ENCODE results near the gene CLEC10A.

DNA sequence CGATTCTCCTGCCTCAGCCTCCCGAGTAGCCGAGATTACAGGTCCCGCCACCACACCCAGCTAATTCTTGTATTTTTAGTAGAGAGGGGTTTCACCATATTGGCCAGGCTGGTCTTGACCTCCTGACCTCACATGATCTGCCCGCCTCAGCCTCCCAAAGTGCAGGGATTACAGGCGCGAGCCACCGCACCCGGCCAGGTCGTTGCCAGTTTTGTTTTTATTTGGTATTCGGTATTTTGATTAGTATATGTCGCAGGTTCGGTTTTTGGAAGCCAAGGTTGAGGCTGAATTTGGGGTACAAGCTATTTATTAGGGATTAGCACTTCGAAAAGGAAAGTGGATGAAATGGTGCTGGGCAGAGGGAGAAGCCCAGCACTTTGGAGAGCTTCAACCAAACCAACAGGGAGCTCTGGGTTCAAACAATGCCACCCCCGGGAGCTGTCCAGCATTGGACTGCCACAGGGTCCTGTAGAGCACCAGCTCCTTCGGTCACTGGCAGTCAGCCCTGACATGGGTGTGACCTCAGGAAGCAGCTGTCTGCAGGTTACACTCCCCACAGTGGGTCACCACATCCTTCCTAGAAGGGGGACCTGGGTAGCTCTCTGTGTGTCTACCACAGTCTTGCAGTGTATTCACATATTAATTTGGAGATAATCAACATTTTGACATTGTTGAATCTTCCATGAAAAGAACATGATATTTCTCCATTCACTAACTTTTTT lies 1.5 kb upstream of the CLEC10A start:
- TF ChIP-seq SIN3A (IDR thresholded peaks at IDR 0.05; ENCODE audit: borderline replicate concordance, insufficient read depth, low read length) = no peak
- TF ChIP-seq, protein P1, sequence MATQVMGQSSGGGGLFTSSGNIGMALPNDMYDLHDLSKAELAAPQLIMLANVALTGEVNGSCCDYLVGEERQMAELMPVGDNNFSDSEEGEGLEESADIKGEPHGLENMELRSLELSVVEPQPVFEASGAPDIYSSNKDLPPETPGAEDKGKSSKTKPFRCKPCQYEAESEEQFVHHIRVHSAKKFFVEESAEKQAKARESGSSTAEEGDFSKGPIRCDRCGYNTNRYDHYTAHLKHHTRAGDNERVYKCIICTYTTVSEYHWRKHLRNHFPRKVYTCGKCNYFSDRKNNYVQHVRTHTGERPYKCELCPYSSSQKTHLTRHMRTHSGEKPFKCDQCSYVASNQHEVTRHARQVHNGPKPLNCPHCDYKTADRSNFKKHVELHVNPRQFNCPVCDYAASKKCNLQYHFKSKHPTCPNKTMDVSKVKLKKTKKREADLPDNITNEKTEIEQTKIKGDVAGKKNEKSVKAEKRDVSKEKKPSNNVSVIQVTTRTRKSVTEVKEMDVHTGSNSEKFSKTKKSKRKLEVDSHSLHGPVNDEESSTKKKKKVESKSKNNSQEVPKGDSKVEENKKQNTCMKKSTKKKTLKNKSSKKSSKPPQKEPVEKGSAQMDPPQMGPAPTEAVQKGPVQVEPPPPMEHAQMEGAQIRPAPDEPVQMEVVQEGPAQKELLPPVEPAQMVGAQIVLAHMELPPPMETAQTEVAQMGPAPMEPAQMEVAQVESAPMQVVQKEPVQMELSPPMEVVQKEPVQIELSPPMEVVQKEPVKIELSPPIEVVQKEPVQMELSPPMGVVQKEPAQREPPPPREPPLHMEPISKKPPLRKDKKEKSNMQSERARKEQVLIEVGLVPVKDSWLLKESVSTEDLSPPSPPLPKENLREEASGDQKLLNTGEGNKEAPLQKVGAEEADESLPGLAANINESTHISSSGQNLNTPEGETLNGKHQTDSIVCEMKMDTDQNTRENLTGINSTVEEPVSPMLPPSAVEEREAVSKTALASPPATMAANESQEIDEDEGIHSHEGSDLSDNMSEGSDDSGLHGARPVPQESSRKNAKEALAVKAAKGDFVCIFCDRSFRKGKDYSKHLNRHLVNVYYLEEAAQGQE (IDR thresholded peaks at IDR 0.05; ENCODE audit: insufficient read depth in 1 of 2, low read depth in 2 of 2, low read length in 2 of 2) = peak; percentile 88 to 92
- no peak for TF ChIP-seq TAF1 (IDR thresholded peaks at IDR 0.05; ENCODE audit: borderline replicate concordance, insufficient read depth, low read length)
- TF ChIP-seq POLR2AphosphoS5 (IDR thresholded peaks at IDR 0.05; ENCODE audit: low read depth, low read length) = no peak
